Loucy (cell line): ENCODE results near the gene ZDHHC11.

Experiments used
- H2AFZ ChIP-seq: fragments of 200-600 bp; sonication (generic); 2 replicates; pipeline ENCODE4 v1.6.0; 2016; ENCODE audit warnings: antibody characterized with exemption, mild to moderate bottlenecking, low read length, moderate library complexity
- H3F3A ChIP-seq: fragments of 200-600 bp; 2 replicates; pipeline ENCODE4 v1.6.0; 2016; ENCODE audit warnings: antibody characterized with exemption, low read depth, mild to moderate bottlenecking
- H3K27me3 ChIP-seq: fragments of 200-600 bp; sonication (generic); 2 replicates; pipeline ENCODE4 v1.6.1; 2014; ENCODE audit warnings: low read length, mild to moderate bottlenecking; ENCODE audit not compliant: insufficient read depth, poor library complexity, severe bottlenecking
- H3K36me3 ChIP-seq: fragments of 200-600 bp; sonication (generic); 2 replicates; pipeline ENCODE4 v1.6.1; 2016; ENCODE audit warnings: low read length; ENCODE audit not compliant: insufficient read depth
- H3K4me1 ChIP-seq: fragments of 200-600 bp; sonication (generic); 2 replicates; pipeline ENCODE4 v1.5.1; 2014; ENCODE audit warnings: low read length, mild to moderate bottlenecking; ENCODE audit not compliant: insufficient read depth, poor library complexity, severe bottlenecking
- H3K4me2 ChIP-seq: fragments of 200-600 bp; sonication (generic); 2 replicates; pipeline ENCODE4 v1.6.0; 2014; ENCODE audit warnings: antibody characterized with exemption, low read length, low read depth, mild to moderate bottlenecking; ENCODE audit not compliant: poor library complexity, severe bottlenecking
- H3K4me3 ChIP-seq: fragments of 200-600 bp; sonication (generic); 2 replicates; pipeline ENCODE4 v1.5.1; 2014; ENCODE audit warnings: low read length, mild to moderate bottlenecking, mixed read lengths; ENCODE audit not compliant: poor library complexity, severe bottlenecking
- H3K79me2 ChIP-seq: fragments of 200-600 bp; sonication (generic); 2 replicates; pipeline ENCODE4 v1.6.1; 2014; ENCODE audit warnings: low read length; ENCODE audit not compliant: insufficient read depth
- H3K9ac ChIP-seq: fragments of 200-600 bp; sonication (generic); 2 replicates; pipeline ENCODE4 v1.6.0; 2014; ENCODE audit warnings: mild to moderate bottlenecking, low read depth, low read length, moderate library complexity; ENCODE audit not compliant: poor library complexity, severe bottlenecking
- H3K9me2 ChIP-seq: fragments of 200-600 bp; sonication (generic); replicated peaks from 2 replicates; pipeline ENCODE4 v1.6.1; 2016; ENCODE audit warnings: low read depth, low read length, mixed read lengths
- H3K9me3 ChIP-seq: fragments of 200-600 bp; sonication (generic); 2 replicates; pipeline ENCODE4 v1.6.1; 2014; ENCODE audit warnings: mild to moderate bottlenecking, antibody characterized with exemption, low read length, low read depth; ENCODE audit not compliant: insufficient read depth
- H4K20me1 ChIP-seq: fragments of 200-600 bp; sonication (generic); 2 replicates; pipeline ENCODE4 v1.6.0; 2014; ENCODE audit warnings: antibody characterized with exemption, low read length, mild to moderate bottlenecking; ENCODE audit not compliant: insufficient read depth, poor library complexity, severe bottlenecking
- CTCF ChIP-seq: fragments of 200-600 bp; sonication (generic); conservative IDR thresholded peaks from 2 replicates; pipeline ENCODE4 v1.5.1; 2014; ENCODE audit warnings: mild to moderate bottlenecking, antibody characterized with exemption, low read length
- EZH2phosphoT487 ChIP-seq: fragments of 200-600 bp; IDR thresholded peaks from 2 replicates; pipeline ENCODE4 v1.6.1; 2018; ENCODE audit warnings: antibody characterized with exemption, mild to moderate bottlenecking, moderate library complexity, borderline replicate concordance

ZDHHC11 gene

GRCh38 chr5:886716-887325 lies 36.0 kb upstream of the ZDHHC11 start:
- Histone ChIP-seq H3K4me1 (peaks cover 29% of the 10 kb centered on the region), H3K27me3 (no peaks in the 10 kb centered on the region), H3K9me3 (no peaks in the 10 kb centered on the region), H3K4me3 (no peak overlapping the region), H3K4me2 (no peak overlapping the region), H2AFZ (no peak overlapping the region), H3K9me2 (no peaks in the 10 kb centered on the region), H4K20me1 (peaks cover 29% of the 10 kb centered on the region), H3K36me3 (peaks cover 72% of the 10 kb centered on the region; the same call in 1 of the 2 replicates), H3F3A (no peaks in the 10 kb centered on the region), H3K9ac (no peak overlapping the region), H3K79me2 (peaks cover 68% of the 10 kb centered on the region)
- TF ChIP-seq CTCF (no peak), EZH2phosphoT487 (no peak)

- Histone ChIP-seq H3K36me3 (peaks cover 80% of the 10 kb centered on the region; the same call in 1 of the 2 replicates), H3K79me2 (peaks cover 65% of the 10 kb centered on the region), H3K4me1 (peaks cover 21% of the 10 kb centered on the region), H3K9me2 (no peaks in the 10 kb centered on the region), H3K9me3 (no peaks in the 10 kb centered on the region), H3K4me2 (no peak overlapping the region), H3F3A (no peaks in the 10 kb centered on the region), H3K9ac (no peak overlapping the region), H4K20me1 (peaks cover 24% of the 10 kb centered on the region), H3K27me3 (no peaks in the 10 kb centered on the region), H2AFZ (no peak overlapping the region), H3K4me3 (no peak overlapping the region)
- no peak for TF ChIP-seq EZH2phosphoT487
- TF ChIP-seq CTCF: no peak
These were observed 35.2 kb upstream of the ZDHHC11 start for GRCh38 chr5:886036-886435.

- no peak overlapping the region for H3K4me3 ChIP-seq
- peaks cover 60% of the 10 kb centered on the region for H3K79me2 ChIP-seq
- H4K20me1 ChIP-seq: peaks cover 24% of the 10 kb centered on the region
- no peak for TF ChIP-seq EZH2phosphoT487
- no peak for TF ChIP-seq CTCF
- H3K27me3 ChIP-seq: no peaks in the 10 kb centered on the region
- no peaks in the 10 kb centered on the region for H3K9me2 ChIP-seq
- peaks cover 16% of the 10 kb centered on the region for H3K4me1 ChIP-seq
- H3K9me3 ChIP-seq: no peaks in the 10 kb centered on the region
- H3K9ac ChIP-seq: no peak overlapping the region
- peaks cover 85% of the 10 kb centered on the region; the same call in 1 of the 2 replicates for H3K36me3 ChIP-seq
- no peak overlapping the region for H3K4me2 ChIP-seq
- no peak overlapping the region for H2AFZ ChIP-seq
- no peaks in the 10 kb centered on the region for H3F3A ChIP-seq
These were observed 34.7 kb upstream of the ZDHHC11 start for GRCh38 chr5:885529-885928.
